K562 (cell line): ENCODE data around the gene SLC2A9. TPM values are rescaled to one million over a fixed set of nuclear protein-coding genes. Genes with fewer than 3 reads are reported as not detected.
A peak's percentile ranks its signal among the peaks of the same experiment; 100 is the strongest.

Experiments
- ATAC-seq: fragments of 200-7000 bp; cut with Tn5 transposase; 3 replicates; pipeline ENCODE4 v1.9.1; 2020; ENCODE audit warnings: moderate library complexity
- BruUV-seq: library from RNA; stranded (reverse); fragments of 400-500 nt; replicated peaks from 2 replicates; lab custom pipeline; 2021; lab: Mats Ljungman, UMichigan
- CTCF ChIA-PET: fragments of 300-600 bp; formaldehyde crosslinking; extraction: SDS; loops from one replicate; lab custom pipeline; 2021; ENCODE audit warnings: low intra/inter-chr PET ratio; lab: Yijun Ruan, JAX
- POLR2A ChIA-PET: fragments of 300-600, 350-650 bp; sonication (Branson Sonifier 250); formaldehyde crosslinking; extraction: SDS; loops from one replicate; lab custom pipeline; 2021; ENCODE audit warnings: antibody characterized with exemption, inconsistent platforms; lab: Yijun Ruan, JAX
- DNase-seq, 4 experiments: peaks; one replicate each; pipeline versions ENCODE4 v3.0.0 to v3.0.0-alpha.2; 2011 to 2018; ENCODE audit warnings: low spot score in 3 of 4, mixed read lengths in 3 of 4; ENCODE audit errors: extremely low read depth in 1 of 4
- FAIRE-seq: peaks from 2 replicates; lab custom pipeline; 2011; peaks lifted over from hg19 to GRCh38; lab: Jason Lieb, UNC
- H2AFZ ChIP-seq: 2 replicates; pipeline ENCODE4 v1.6.0; 2011; ENCODE audit warnings: low read depth, low read length, control low read depth, inconsistent platforms
- H3K27ac ChIP-seq: fragments of 200-600 bp; 3 replicates; pipeline ENCODE4 v1.8.0; 2011; ENCODE audit warnings: low read depth, mild to moderate bottlenecking, control low read depth, inconsistent platforms, low read length, moderate library complexity, mixed read lengths; ENCODE audit errors: extremely low read depth
- H3K27me3 ChIP-seq, 2 experiments: fragments of 300-600 bp in 1 of 2; 2 replicates in 1 of 2; 3 replicates in 1 of 2; pipeline versions ENCODE4 v1.6.0 to v1.8.0; 2011; ENCODE audit warnings: inconsistent platforms in 2 of 2, low read length in 2 of 2, mild to moderate bottlenecking in 1 of 2, mixed read lengths in 1 of 2, moderate library complexity in 1 of 2; ENCODE audit not compliant: control insufficient read depth in 2 of 2, insufficient read depth in 2 of 2
- H3K36me3 ChIP-seq: fragments of 300-600 bp; 3 replicates; pipeline ENCODE4 v1.8.0; 2011; ENCODE audit warnings: mild to moderate bottlenecking, low read length, inconsistent platforms; ENCODE audit not compliant: control insufficient read depth, insufficient read depth
- H3K4me1 ChIP-seq, 2 experiments: fragments of 200-600 bp in 1 of 2; replicated peaks in 1 of 2; 2 replicates in 1 of 2; 3 replicates in 1 of 2; pipeline versions ENCODE4 v1.5.1 to v1.8.0; 2011; ENCODE audit warnings: inconsistent platforms in 2 of 2, low read length in 2 of 2, mild to moderate bottlenecking in 1 of 2, mixed read lengths in 1 of 2, moderate library complexity in 1 of 2; ENCODE audit not compliant: control insufficient read depth in 2 of 2, insufficient read depth in 2 of 2
- H3K4me2 ChIP-seq: 2 replicates; pipeline ENCODE4 v1.6.1; 2011; ENCODE audit warnings: low read length, control low read depth, inconsistent platforms, mixed read lengths; ENCODE audit not compliant: insufficient read depth
- H3K4me3 ChIP-seq: fragments of 200-600 bp; sonication (generic), shearing (Covaris generic); 2 replicates; pipeline ENCODE4 v1.5.1; 2016; ENCODE audit warnings: control low read depth, inconsistent platforms
- H3K79me2 ChIP-seq: fragments of 200-600 bp; 3 replicates; pipeline ENCODE4 v1.8.0; 2011; ENCODE audit warnings: low read length, inconsistent platforms; ENCODE audit not compliant: control insufficient read depth, insufficient read depth
- H3K9ac ChIP-seq, 2 experiments: 2 replicates each; pipeline versions ENCODE4 v1.6.0 to v1.6.1; 2011; ENCODE audit warnings: low read depth in 2 of 2, low read length in 2 of 2, control low read depth in 1 of 2, inconsistent platforms in 1 of 2, mild to moderate bottlenecking in 1 of 2, mixed read lengths in 1 of 2; ENCODE audit not compliant: insufficient read depth in 1 of 2
- H3K9me1 ChIP-seq: one replicate; pipeline ENCODE4 v1.6.0; 2011; ENCODE audit warnings: inconsistent platforms, mild to moderate bottlenecking, low read length, moderate library complexity; ENCODE audit not compliant: control insufficient read depth, insufficient read depth
- H3K9me3 ChIP-seq: replicated peaks from 2 replicates; pipeline ENCODE4 v1.5.1; 2011; ENCODE audit warnings: low read depth, low read length, inconsistent platforms; ENCODE audit not compliant: control insufficient read depth, insufficient read depth
- H4K20me1 ChIP-seq: replicated peaks from 2 replicates; pipeline ENCODE4 v1.6.1; 2011; ENCODE audit warnings: low read length, inconsistent platforms, mixed read lengths; ENCODE audit not compliant: control insufficient read depth, insufficient read depth
- ASH1L ChIP-seq: fragments of 450-650 bp; IDR thresholded peaks from 2 replicates; pipeline ENCODE4 v1.6.1; 2018; ENCODE audit warnings: borderline replicate concordance, mild to moderate bottlenecking, low read depth; ENCODE audit not compliant: partially characterized antibody
- ATF4 ChIP-seq: fragments of 450-650 bp; formaldehyde crosslinking; IDR thresholded peaks from 2 replicates; pipeline ENCODE4 v1.4.0; 2022; ENCODE audit warnings: mild to moderate bottlenecking, moderate library complexity
- E2F3 ChIP-seq: fragments of 250-450 bp; sonication (Bioruptor Pico); IDR thresholded peaks from 2 replicates; pipeline ENCODE4 v1.4.0; 2020; ENCODE audit warnings: mild to moderate bottlenecking
- ELF2 ChIP-seq: fragments of 250-450 bp; sonication (Bioruptor Pico); IDR thresholded peaks from 2 replicates; pipeline ENCODE4 v1.5.0; 2021; ENCODE audit warnings: mild to moderate bottlenecking
- NCOR1 ChIP-seq: fragments of 450-650 bp; IDR thresholded peaks from 2 replicates; pipeline ENCODE4 v1.6.1; 2016; ENCODE audit warnings: mild to moderate bottlenecking, moderate library complexity
- PHF20 ChIP-seq: fragments of 450-650 bp; IDR thresholded peaks from 2 replicates; pipeline ENCODE4 v1.6.1; 2018; ENCODE audit not compliant: partially characterized antibody
- TEAD4 ChIP-seq, 2 experiments: sonication (generic) in 1 of 2; formaldehyde crosslinking in 1 of 2; IDR thresholded peaks; 2 replicates each; pipeline versions ENCODE4 v1.6.1 to v1.8.0; 2012 to 2022; ENCODE audit warnings: borderline replicate concordance in 1 of 2, inconsistent platforms in 1 of 2, low read length in 1 of 2, mild to moderate bottlenecking in 1 of 2, missing genetic modification reagents in 1 of 2
- TOE1 ChIP-seq, 2 experiments: fragments of 450-650 bp in 1 of 2; sonication (generic) in 1 of 2; formaldehyde crosslinking in 1 of 2; IDR thresholded peaks; 2 replicates each; pipeline versions ENCODE4 v1.7.1 to v1.8.0; 2016 to 2022; ENCODE audit warnings: borderline replicate concordance in 2 of 2, mild to moderate bottlenecking in 2 of 2, antibody characterized with exemption in 1 of 2, inconsistent platforms in 1 of 2, low read depth in 1 of 2, missing genetic modification reagents in 1 of 2, moderate library complexity in 1 of 2
- ZMIZ1 ChIP-seq, 2 experiments: fragments of 150-350 bp in 1 of 2; IDR thresholded peaks; 2 replicates each; pipeline ENCODE4 v1.6.1; 2012 to 2016; ENCODE audit warnings: low read depth in 2 of 2, low read length in 2 of 2, mild to moderate bottlenecking in 1 of 2, moderate library complexity in 1 of 2
- ZNF785 ChIP-seq: fragments of 250-450 bp; sonication (Bioruptor Pico); IDR thresholded peaks from 2 replicates; pipeline ENCODE4 v1.4.0; 2020; ENCODE audit warnings: mild to moderate bottlenecking
- WGBS: fragments of 100-300 bp; shearing (Covaris generic); methylation state at CpG from one replicate; pipeline ENCODE4 v1.1.6; 2016; ENCODE audit warnings: low coverage, mixed read lengths; ENCODE audit not compliant: insufficient coverage; ENCODE audit errors: missing lambda C conversion rate; 5-methylcytosine and 5-hydroxymethylcytosine counted together
- in situ Hi-C: fragments of 300-500 bp; cut with MboI; formaldehyde crosslinking; loops from 4 replicates; pipeline ENCODE4 v1.15.0; 2018; ENCODE audit warnings: inconsistent platforms, mixed read lengths
- intact Hi-C: fragments of 100-400 bp; cut with micrococcal nuclease; formaldehyde crosslinking; loops from 2 replicates; pipeline ENCODE4 v1.14.2; 2022
- polyA plus RNA-seq, 8 experiments: library from polyadenylated mRNA; depleted of rRNA in 4 of 8; stranded (reverse) in 5 of 8; unstranded in 3 of 8; fragments of >200 nt; fragmentation: Nextera tagmentation in 2 of 8; fragmentation: Illumina TruSeq in 1 of 8; extraction: Ambion mirVana in 2 of 8; extraction: Trizol in 1 of 8; gene quantifications; 2 replicates each; pipeline versions ENCODE4 v1.2.1 to v1.2.3, GENCODE V29; 2011 to 2014; ENCODE audit warnings: inconsistent platforms in 1 of 8, missing spikeins in 1 of 8
- total RNA-seq, 7 experiments: library from RNA; depleted of rRNA in 6 of 7; stranded (reverse); fragments of >200 nt in 6 of 7; fragmentation: Illumina TruSeq in 2 of 7; extraction: Trizol in 2 of 7; gene quantifications; 2 replicates each; pipeline versions ENCODE4 v1.2.1 to v1.2.3, GENCODE V29; 2011 to 2021; ENCODE audit warnings: low replicate concordance in 1 of 7
- TF ChIP-seq, protein P1 (sequence below): fragments of 450-650 bp; formaldehyde crosslinking; IDR thresholded peaks from 2 replicates; pipeline ENCODE4 v1.4.0; 2020; ENCODE audit warnings: mild to moderate bottlenecking, mixed read lengths
- TF ChIP-seq, protein P2 (sequence below): fragments of 450-650 bp; IDR thresholded peaks from 2 replicates; pipeline ENCODE4 v1.6.1; 2016

SLC2A9 gene
- total and polyA plus RNA-seq, 9 of the 15 experiments (the other 6 are each of a cell fraction or from before 2014, with no cell fraction given): 0.15 to 1.9 (median 0.76) TPM

DNA sequence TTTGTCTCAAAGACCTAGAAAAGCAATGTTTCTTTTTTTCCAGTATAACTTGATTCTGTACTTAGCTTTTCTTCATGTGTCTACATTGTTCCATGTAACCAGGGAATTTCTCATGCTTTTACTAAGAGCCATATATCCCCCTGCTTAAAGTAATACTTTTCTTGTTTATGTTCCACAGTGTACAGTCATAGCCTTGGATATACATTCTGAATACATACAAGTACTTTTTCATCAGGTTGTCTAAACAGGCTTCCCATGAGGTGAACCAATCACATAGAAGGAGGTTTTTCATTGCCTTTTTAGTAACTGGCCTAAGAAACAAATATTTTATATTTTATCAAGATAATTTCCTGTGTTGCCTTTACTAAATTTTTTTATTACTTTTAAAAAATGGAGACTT is 52.8 kb downstream of the SLC2A9 start (continued):
- TF ChIP-seq PHF20: no peak
- TF ChIP-seq, all 486 proteins: peak for 0

GRCh38 chr4:9964879-9965278 is 56.4 kb downstream of the SLC2A9 start:
- intact Hi-C loops (no loop called here), in situ Hi-C loops (no loop called here)
- H3K4me2 ChIP-seq: no peak overlapping the region
- BruUV-seq: no TSS peak
- DNase-seq (no peak), FAIRE-seq (no peak), ATAC-seq (no peak)
- H3K9ac ChIP-seq: no peak overlapping the region
- 0 out of 5 replicates have a peak, but pooled peaks cover 0 to 4% of the 10 kb centered on the region in 2 experiments for H3K27me3 ChIP-seq
- H3K4me3 ChIP-seq: no peak overlapping the region
- H3K27ac ChIP-seq: no peak overlapping the region
- H3K79me2 ChIP-seq: no peaks in the 10 kb centered on the region
- no peaks in the 10 kb centered on the region for H3K9me1 ChIP-seq
- 0% methylated on average over 7 of the region's 7 CpGs for WGBS
- no peak overlapping the region for H2AFZ ChIP-seq
- POLR2A ChIA-PET: no interaction called here
- H4K20me1 ChIP-seq: no peaks in the 10 kb centered on the region
- CTCF ChIA-PET: no interaction called here
- no peaks in the 10 kb centered on the region for H3K9me3 ChIP-seq
- no peaks in the 10 kb centered on the region for H3K4me1 ChIP-seq
- no peaks in the 10 kb centered on the region for H3K36me3 ChIP-seq
- TF ChIP-seq TOE1 (IDR thresholded peaks at IDR 0.05; ENCODE audit: borderline replicate concordance) (no peak), TOE1 (CRISPR knock-in tag; IDR thresholded peaks at IDR 0.05; ENCODE audit: borderline replicate concordance, low read depth) (no peak), ASH1L (no peak), ELF2 (no peak), E2F3 (no peak), ATF4 (no peak), NCOR1 (no peak), TEAD4 (IDR thresholded peaks at IDR 0.05; ENCODE audit: low read length) (no peak), TEAD4 (CRISPR knock-in tag; IDR thresholded peaks at IDR 0.05; ENCODE audit: borderline replicate concordance) (no peak), ZNF785 (CRISPR knock-in tag) (no peak), ZMIZ1 (IDR thresholded peaks at IDR 0.05; ENCODE audit: low read depth in 2 of 2, low read length in 2 of 2) (no peak)
- TF ChIP-seq, protein P1, sequence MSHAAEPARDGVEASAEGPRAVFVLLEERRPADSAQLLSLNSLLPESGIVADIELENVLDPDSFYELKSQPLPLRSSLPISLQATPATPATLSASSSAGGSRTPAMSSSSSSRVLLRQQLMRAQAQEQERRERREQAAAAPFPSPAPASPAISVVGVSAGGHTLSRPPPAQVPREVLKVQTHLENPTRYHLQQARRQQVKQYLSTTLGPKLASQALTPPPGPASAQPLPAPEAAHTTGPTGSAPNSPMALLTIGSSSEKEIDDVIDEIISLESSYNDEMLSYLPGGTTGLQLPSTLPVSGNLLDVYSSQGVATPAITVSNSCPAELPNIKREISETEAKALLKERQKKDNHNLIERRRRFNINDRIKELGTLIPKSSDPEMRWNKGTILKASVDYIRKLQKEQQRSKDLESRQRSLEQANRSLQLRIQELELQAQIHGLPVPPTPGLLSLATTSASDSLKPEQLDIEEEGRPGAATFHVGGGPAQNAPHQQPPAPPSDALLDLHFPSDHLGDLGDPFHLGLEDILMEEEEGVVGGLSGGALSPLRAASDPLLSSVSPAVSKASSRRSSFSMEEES (CRISPR knock-in tag): no peak
- TF ChIP-seq, protein P2, sequence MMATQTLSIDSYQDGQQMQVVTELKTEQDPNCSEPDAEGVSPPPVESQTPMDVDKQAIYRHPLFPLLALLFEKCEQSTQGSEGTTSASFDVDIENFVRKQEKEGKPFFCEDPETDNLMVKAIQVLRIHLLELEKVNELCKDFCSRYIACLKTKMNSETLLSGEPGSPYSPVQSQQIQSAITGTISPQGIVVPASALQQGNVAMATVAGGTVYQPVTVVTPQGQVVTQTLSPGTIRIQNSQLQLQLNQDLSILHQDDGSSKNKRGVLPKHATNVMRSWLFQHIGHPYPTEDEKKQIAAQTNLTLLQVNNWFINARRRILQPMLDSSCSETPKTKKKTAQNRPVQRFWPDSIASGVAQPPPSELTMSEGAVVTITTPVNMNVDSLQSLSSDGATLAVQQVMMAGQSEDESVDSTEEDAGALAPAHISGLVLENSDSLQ: peak; percentile 43
